Hippocampal formation (tissue), 2 donors: ENCODE measurements around the gene FNDC4.

Experiments used
- DNase-seq, 2 donors: peaks; one replicate each; lab custom pipeline; 2025; lab: John Stamatoyannopoulos, UW

Gene FNDC4

GRCh38 chr2:27494284-27494943 lies 586 bp downstream of the FNDC4 start:
- DNase-seq = no peak

- no peak for DNase-seq
Observed at GRCh38 chr2:27493948-27494283, 1.1 kb downstream of the FNDC4 start.

GRCh38 chr2:27492557-27492956 lies 2.4 kb downstream of the FNDC4 start:
- DNase-seq = no peak

DNA sequence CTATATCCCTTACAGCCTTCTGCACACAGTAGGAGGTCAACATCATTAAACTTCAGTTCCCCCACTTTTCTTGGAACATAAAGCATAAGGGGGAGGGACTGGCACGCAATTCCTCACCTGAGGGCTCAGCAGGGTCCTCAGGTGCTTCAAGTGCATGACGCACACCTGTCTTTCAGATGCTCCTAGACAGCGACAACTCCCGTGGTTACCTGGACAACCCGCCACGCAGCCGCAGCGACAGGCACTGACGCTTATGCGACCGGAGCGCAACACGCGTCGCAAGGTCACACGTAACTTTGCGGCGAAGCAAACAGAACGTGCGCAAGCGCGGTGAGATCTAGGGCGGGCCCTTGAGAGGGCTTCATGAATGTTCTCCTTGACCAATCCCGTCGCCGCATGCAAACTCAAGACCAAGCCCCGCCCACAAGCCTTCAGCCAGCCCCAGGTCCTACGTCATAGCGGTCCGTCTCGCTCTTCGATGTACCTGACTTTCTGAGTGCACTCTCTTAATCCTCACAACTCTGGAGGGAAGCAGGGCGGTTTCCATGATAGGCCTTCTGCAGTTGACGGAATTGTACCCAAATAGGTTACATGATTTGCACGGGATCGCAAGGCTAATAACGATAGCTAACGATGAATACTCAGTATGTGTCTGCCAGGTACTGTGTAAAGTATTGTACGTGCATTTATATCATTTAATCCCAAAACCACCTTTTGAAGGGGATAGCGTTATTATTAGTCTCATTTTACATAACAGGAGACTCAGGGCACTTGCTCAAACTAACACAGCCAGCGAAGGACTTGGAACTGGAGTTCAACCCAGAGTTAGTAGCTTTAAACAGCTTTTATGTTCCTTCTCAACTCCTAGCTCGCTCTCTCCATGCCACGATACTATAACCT lies 5.3 kb downstream of the FNDC4 start, which contains the start of gene IFT172:
IFT172 (minus strand) TSS at position 246 of the 900 bp plus-strand sequence; CDS start at position 156, 90 bp downstream.
- DNase-seq = peak; percentile 95 to 96

- DNase-seq = no peak
Observed at GRCh38 chr2:27489118-27489497, 5.9 kb downstream of the FNDC4 start.

DNA sequence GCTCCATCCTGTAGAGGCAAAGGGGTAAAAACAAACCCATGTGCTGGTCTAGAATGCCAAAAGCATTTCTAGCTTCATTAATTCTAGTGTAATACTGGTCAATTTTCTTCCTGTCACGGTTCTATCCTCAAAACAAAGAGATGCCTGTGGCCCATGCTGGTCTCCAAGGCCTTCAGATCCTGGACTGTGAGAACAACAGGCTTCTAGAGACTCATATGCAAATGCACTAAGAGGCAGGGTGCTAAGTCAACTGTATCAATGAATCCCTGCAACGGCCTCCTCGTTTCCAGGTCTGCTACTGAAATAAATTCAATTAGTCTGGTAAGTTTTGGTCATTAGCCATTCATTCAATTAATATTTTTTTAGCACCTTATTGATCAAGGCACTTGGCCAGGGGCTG lies 9.5 kb downstream of the FNDC4 start:
- peak in 1 of 2 donors; percentile 5 for DNase-seq

- DNase-seq = no peak
Observed at GRCh38 chr2:27471961-27472360, 23.0 kb downstream of the FNDC4 start.

DNA sequence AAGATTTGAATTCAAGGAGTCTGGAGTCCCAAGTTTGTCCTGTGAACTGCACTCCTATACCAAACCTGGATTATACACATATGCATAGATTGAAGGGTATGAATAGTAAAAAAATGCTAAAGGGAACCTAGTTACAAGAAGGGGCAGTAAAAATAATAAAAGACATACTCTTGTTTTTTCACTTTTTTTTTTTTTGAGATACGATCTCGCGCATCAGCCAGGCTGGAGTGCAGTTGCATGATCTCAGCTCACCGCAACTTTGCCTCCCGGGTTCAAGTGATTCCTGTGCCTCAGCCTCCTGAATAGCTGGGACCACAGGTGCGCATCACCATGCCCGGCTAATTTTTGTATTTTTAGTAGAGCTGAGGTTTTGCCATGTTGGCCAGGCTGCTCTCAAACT lies 30.6 kb downstream of the FNDC4 start:
- no peak for DNase-seq

DNA sequence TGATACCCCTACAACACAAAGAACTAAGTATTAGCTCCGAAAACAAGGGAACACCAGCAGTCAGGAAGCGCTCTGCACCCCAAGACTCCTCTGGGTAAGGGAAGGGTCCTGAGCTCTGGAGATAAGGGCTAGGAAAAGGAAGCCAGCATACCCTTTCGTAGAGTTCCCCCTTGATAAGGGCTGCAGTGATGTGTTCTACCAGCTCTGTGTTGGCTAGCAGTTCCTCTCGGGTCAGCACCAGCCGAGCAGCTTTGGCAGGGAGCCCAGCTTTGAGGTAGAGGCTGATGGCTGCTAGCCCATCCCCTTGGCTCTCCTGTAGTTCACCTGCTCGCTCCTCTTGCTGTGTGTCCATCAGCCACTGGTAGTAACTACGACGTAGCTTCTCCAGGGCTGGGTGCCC lies 33.9 kb downstream of the FNDC4 start:
- no peak for DNase-seq

DNA sequence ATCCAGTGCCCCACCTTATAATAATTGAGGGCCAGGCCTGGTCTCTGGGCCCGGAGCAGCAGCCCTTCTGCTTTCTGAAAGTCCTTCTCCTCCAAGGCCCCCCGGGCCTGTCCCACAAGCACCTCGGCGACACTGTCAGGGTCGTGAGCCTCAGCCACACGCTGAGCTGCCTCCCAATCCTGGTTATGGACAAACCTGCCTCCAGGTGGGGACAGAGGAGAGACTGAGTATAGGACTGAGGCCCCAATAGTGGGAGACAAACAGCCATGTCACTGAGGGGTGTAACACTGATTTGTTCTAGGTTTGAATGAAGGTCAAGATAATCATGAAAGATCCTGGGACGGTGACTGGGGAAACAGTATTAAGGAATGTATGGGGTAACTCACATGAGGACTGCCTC lies 41.0 kb downstream of the FNDC4 start:
- no peak for DNase-seq

DNA sequence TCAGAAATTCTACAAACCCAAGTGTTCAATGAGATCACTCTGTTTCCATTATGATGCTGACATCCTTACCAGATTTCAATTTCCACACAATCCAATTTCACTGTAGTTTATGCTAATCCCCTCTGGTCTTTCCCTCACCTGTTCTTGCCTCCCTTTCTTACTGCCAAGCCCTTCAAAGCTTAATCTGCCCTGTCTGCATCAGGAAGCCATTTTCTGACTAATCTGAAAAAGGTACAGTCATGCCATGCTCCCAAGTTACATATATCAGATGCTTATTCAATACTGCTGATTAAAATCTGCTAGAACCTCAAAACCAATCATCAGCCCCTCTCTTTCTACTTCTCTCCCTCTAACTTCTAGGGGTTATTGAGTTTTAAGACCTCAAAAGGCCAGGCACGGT lies 43.9 kb downstream of the FNDC4 start:
- DNase-seq = no peak

GRCh38 chr2:27448381-27448780 lies 46.6 kb downstream of the FNDC4 start:
- no peak for DNase-seq

DNA sequence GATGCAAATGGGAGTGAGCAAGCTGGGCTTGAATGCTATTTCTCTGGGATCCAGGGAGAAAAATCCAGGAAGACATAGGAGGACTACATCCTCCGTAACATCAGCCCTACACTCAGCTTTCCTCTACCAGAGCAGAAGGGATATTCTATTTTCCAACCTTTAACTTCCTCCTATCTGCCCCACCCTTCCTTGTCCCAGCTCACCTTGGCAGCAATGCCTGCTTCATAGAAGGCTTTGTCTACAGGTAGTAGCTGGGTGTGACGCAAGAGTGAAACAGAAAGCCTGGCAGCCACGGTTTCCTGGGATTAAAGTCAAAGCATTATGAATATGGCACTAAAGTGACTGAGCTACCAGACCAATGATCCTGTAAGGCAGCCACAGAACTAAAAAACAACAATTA lies 48.9 kb downstream of the FNDC4 start:
- no peak for DNase-seq

GRCh38 chr2:27445615-27446014 lies 49.4 kb downstream of the FNDC4 start:
- no peak for DNase-seq

DNA sequence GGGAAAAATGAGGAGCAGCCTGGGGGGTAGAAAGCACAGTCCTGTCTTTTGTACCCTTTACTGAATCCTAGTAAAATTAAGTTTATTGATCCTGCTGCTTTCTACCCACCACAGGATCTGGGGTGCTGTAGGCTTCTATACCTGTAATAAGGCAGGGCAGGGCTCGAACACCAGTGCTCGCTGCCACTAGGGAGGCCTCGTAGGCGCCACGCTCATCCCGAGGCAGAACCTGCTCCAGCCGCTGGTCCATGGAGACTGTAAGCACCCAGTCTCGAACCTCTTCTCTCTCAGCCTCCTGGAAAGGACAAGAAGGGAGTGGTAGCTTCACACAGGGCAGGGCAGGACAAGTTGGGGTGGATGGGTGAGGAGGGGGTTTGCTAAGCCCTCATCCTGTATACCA lies 49.8 kb downstream of the FNDC4 start:
- no peak for DNase-seq

DNA sequence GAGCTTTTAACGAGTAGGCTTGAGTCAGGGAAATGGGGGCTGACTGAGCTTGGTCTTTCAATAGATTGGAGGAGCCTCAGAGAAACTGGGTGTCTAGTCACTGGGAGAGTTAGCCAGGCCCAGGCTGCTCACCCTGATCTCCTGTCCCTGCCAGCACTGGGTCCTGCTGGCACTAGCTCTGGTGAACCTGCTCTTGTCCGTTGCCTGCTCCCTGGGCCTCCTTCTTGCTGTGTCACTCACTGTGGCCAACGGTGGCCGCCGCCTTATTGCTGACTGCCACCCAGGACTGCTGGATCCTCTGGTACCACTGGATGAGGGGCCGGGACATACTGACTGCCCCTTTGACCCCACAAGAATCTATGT lies 52.1 kb downstream of the FNDC4 start:
- DNase-seq = no peak

DNA sequence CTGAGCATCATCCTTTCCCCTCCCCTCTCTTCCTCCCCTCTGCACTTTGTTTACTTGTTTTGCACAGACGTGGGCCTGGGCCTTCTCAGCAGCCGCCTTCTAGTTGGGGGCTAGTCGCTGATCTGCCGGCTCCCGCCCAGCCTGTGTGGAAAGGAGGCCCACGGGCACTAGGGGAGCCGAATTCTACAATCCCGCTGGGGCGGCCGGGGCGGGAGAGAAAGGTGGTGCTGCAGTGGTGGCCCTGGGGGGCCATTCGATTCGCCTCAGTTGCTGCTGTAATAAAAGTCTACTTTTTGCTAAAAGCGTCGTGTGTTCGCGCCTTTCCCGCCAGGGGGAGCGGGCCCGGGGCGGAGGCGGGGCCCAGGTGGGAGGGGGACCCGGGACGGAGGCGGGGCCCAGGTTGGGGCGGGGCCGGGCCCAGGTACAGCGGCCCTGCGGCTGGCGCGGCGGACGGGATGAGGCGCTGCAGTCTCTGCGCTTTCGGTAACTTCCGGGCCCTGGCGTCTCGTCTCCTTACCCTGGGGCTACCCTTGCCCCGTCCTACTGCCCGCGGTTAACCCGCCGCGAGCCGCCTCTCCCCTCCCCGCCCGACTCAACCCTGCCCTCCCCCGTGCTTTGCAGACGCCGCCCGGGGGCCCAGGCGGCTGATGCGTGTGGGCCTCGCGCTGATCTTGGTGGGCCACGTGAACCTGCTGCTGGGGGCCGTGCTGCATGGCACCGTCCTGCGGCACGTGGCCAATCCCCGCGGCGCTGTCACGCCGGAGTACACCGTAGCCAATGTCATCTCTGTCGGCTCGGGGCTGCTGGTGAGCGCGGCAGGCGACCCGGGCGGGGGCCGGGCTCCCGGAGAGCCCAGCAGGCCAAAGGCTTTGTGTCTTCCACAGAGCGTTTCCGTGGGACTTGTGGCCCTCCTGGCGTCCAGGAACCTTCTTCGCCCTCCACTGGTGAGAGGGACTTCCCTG lies 52.8 kb downstream of the FNDC4 start, which contains the start of gene KRTCAP3:
KRTCAP3 (plus strand) TSS at position 424 of the 962 bp plus-strand sequence; CDS start at position 456, 32 bp downstream.
- DNase-seq = no peak
